Progenitor cell of endocrine pancreas (in vitro differentiated cells): ENCODE measurements around the gene BTLA. TPM values are rescaled to one million over a fixed set of nuclear protein-coding genes. Genes with fewer than 3 reads are reported as not detected.

Experiments
- DNase-seq: peaks from one replicate; pipeline ENCODE4 v3.0.0; 2021; ENCODE audit warnings: low spot score; ENCODE audit not compliant: unreplicated experiment
- H3K27ac Mint-ChIP-seq: 2 replicates; pipeline ENCODE4 v1.8.0; 2021; ENCODE audit warnings: mild to moderate bottlenecking, moderate library complexity, mixed read lengths
- H3K27me3 Mint-ChIP-seq: 2 replicates; pipeline ENCODE4 v1.8.0; 2021; ENCODE audit warnings: mixed read lengths
- H3K36me3 Mint-ChIP-seq: 2 replicates; pipeline ENCODE4 v1.8.0; 2022; ENCODE audit warnings: mixed read lengths; ENCODE audit not compliant: insufficient read depth
- H3K4me1 Mint-ChIP-seq: 2 replicates; pipeline ENCODE4 v1.8.0; 2021; ENCODE audit warnings: low read depth, mixed read lengths
- H3K4me3 Mint-ChIP-seq: 2 replicates; pipeline ENCODE4 v1.8.0; 2021; ENCODE audit warnings: low read depth, mild to moderate bottlenecking, moderate library complexity, mixed read lengths
- H3K9me3 Mint-ChIP-seq: 2 replicates; pipeline ENCODE4 v1.8.0; 2021; ENCODE audit warnings: low read depth, mixed read lengths
- total RNA-seq: library from RNA; stranded (reverse); gene quantifications from 2 replicates; pipeline ENCODE4 v1.2.1, GENCODE V29; 2021
- TF ChIP-seq, protein P1 (sequence below): fragments of 200-600 bp; sonication (generic); IDR thresholded peaks from one replicate; pipeline ENCODE4 v1.5.0; 2021; ENCODE audit warnings: antibody characterized with exemption, mild to moderate bottlenecking; ENCODE audit not compliant: unreplicated experiment

BTLA gene
- total RNA-seq, 1 donor from 2014 or later: not detected

DNA sequence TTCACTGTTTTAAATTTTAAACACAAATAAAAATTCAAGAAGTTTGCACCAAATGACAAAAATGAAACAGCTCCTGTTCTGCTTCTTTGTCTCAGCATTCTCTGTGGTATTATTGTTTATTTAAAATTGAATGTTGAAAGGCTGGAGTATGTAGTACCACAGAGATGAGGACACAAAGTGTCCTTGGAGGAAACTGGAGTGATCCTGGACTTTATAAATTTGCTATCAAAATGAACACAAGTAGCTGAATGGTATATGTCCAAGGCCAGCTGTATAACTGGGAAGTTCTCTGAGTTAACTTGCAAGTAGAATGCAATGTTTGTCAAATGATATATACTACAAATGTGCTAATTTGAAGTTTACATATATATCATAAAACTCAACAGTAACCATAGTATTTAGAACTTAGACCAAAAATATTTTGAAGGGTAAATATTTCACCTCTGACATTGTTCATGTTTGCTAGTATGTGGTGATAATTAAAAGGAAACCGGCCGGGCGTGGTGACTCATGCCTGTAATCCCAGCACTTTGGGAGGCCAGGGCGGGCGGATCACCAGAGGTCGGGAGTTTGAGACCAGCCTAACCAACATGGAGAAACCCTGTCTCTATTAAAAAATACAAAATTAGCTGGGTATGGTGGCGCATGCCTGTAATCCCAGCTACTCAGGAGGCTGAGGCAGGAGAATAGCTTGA, 12.3 kb downstream of the BTLA start:
- Mint-ChIP-seq H3K9me3 (no peaks in the 10 kb centered on the region), H3K4me1 (no peaks in the 10 kb centered on the region), H3K27me3 (no peaks in the 10 kb centered on the region), H3K4me3 (no peak overlapping the region), H3K27ac (no peak overlapping the region), H3K36me3 (no peaks in the 10 kb centered on the region)
- DNase-seq: no peak
- TF ChIP-seq, protein P1, sequence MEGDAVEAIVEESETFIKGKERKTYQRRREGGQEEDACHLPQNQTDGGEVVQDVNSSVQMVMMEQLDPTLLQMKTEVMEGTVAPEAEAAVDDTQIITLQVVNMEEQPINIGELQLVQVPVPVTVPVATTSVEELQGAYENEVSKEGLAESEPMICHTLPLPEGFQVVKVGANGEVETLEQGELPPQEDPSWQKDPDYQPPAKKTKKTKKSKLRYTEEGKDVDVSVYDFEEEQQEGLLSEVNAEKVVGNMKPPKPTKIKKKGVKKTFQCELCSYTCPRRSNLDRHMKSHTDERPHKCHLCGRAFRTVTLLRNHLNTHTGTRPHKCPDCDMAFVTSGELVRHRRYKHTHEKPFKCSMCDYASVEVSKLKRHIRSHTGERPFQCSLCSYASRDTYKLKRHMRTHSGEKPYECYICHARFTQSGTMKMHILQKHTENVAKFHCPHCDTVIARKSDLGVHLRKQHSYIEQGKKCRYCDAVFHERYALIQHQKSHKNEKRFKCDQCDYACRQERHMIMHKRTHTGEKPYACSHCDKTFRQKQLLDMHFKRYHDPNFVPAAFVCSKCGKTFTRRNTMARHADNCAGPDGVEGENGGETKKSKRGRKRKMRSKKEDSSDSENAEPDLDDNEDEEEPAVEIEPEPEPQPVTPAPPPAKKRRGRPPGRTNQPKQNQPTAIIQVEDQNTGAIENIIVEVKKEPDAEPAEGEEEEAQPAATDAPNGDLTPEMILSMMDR: no peak

DNA sequence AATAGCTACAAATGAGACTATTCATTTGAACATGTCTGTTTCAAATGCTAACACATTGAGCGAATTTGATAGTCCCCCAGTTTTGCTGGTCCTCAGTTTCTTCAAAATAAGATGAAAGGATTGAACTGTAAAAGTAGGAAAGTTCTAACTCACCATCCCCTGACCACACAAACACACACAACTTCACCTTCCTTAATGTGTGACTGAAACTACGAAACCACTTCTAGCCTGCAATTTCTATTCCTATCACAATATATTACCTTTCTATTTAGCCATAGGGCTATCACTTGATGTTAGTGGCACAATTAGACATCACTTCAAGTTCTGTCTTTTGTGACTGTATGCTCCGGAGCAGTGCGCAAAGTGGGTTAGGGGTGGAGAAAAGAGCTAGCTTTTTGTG, 14.9 kb downstream of the BTLA start:
- Mint-ChIP-seq H3K27me3 (no peaks in the 10 kb centered on the region), H3K4me1 (no peaks in the 10 kb centered on the region), H3K9me3 (no peaks in the 10 kb centered on the region), H3K27ac (no peak overlapping the region), H3K36me3 (no peaks in the 10 kb centered on the region), H3K4me3 (no peak overlapping the region)
- TF ChIP-seq, protein P1: no peak
- DNase-seq: no peak

DNA sequence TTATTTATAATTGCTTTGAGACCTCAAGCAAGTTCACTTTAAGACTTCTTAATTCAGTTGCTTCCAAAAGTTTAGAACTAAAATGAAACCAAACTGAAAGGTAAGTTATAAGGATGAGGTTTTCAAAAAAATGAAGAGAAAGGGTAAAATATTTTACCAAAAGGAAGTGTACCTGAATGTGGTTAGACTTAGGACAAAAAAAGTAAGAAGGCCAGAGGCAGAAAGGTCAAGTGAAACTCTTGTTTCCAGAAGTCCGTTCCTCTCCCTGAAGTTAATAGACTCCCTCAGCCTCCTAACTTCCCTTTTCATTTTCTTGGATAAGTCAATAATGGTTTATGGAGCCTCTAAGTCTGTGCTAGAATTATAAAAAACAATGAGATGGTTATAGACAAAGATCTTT, 16.6 kb downstream of the BTLA start:
- Mint-ChIP-seq H3K9me3 (no peaks in the 10 kb centered on the region), H3K4me3 (no peak overlapping the region), H3K36me3 (no peaks in the 10 kb centered on the region), H3K4me1 (no peaks in the 10 kb centered on the region), H3K27ac (no peak overlapping the region), H3K27me3 (no peaks in the 10 kb centered on the region)
- no peak for DNase-seq
- TF ChIP-seq, protein P1: no peak

DNA sequence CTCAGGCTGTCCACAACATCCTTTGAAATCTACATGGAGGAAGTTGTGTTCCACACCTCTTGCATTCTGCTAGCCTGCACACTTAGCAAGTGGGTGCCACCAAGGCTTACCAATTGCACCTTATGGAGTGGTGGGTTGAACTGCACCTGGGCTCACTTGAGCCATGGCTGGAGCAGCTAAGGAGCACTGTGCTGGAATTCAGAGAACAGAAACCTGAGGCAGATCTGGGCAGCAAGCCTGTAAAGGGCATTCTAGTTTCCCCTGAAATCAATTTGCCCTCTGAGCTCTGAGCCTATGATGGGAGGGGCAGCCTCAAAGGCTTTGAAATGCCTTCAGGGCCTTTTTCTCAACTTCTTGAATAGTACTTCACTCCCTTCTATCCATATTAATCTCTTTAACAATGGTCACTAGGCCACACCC, 18.0 kb downstream of the BTLA start:
- no peaks in the 10 kb centered on the region for H3K36me3 Mint-ChIP-seq
- DNase-seq: no peak
- TF ChIP-seq, protein P1: no peak
- no peaks in the 10 kb centered on the region for H3K27me3 Mint-ChIP-seq
- H3K4me3 Mint-ChIP-seq: no peak overlapping the region
- no peak overlapping the region for H3K27ac Mint-ChIP-seq
- H3K9me3 Mint-ChIP-seq: no peaks in the 10 kb centered on the region
- no peaks in the 10 kb centered on the region for H3K4me1 Mint-ChIP-seq

DNA sequence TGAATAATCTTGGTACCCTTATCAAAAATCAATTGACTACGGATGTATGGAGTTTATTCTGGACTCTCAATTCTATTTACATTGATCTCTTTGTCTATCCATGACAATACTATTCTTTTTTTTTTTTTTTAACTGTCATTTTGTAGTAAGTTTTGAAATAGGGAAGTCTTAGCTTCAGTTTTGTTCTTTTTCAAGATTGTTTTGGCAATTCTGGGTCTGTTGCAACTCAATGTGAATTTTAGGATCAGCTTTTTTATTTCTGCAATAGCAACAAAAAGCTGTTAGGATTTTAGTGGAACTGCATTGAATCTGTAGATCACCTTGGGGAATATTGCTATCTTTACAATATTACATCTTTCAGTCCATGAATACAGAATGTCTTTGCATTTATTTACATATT, 21.4 kb downstream of the BTLA start:
- peaks cover 7% of the 10 kb centered on the region for H3K4me1 Mint-ChIP-seq
- no peaks in the 10 kb centered on the region for H3K36me3 Mint-ChIP-seq
- no peak overlapping the region for H3K27ac Mint-ChIP-seq
- no peak overlapping the region for H3K4me3 Mint-ChIP-seq
- H3K27me3 Mint-ChIP-seq: no peaks in the 10 kb centered on the region
- TF ChIP-seq, protein P1: no peak
- no peak for DNase-seq
- no peaks in the 10 kb centered on the region for H3K9me3 Mint-ChIP-seq
